HG03095 (cell line): Measurements from ENCODE around the gene DLGAP1.

ENCODE experiments used
- ATAC-seq: cut with Tn5 transposase; IDR thresholded peaks from one replicate; pipeline ENCODE4 v1.9.1; 2021; ENCODE audit warnings: moderate library complexity; ENCODE audit not compliant: unreplicated experiment

The DLGAP1 gene

DNA sequence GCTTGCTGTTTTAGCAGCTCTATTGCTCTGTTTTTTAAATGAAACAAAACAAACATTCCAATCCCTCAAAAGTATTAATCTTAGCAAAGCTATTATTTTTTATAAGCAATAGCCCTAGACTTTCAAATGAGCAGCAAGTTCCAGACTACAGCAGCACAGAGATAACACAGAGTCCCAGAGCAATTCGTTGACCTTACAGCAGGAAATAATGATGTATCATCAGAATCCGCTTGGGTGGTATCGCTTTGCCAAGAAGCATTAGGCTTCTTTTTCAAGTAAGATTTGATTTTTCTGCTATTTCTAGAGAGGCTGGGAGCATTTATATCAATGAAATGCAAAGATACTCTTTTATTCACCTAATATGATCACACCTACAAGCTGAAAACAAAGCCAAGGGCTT is 209.7 kb downstream of the DLGAP1 start:
- no peak for ATAC-seq

DNA sequence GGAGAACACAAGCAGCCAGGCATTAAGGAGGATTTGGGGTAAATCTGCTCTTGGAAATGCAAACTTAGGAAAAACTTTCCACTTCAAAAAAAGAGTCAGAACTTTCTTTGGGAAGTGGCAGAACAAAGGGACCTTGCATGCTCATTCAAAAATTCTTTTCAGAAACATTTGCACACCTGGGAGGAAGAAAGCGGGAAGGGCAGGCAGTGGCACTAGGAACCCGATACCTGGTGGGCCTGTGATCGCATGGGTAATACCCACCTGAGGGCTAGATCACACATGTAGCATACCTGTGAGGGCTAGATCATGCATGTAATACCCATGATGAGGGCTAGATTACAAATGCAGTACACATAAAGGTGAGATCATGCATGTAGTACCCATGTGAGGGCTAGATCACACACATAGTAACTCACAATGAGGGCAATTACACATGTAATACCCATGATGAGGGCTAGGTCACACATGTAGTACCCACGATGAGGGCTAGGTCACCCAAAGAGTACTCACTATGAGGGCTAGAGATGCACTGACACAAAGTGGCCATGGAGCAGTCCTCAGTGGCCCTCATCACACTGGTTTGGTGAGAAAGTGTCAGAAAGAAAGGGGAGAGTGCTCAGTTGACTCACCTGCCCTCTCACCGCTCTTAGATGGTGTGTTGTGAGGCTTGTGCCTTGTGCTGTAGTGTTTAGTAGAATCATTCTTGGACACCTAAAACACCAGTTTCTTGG is 212.5 kb downstream of the DLGAP1 start:
- no peak for ATAC-seq

DNA sequence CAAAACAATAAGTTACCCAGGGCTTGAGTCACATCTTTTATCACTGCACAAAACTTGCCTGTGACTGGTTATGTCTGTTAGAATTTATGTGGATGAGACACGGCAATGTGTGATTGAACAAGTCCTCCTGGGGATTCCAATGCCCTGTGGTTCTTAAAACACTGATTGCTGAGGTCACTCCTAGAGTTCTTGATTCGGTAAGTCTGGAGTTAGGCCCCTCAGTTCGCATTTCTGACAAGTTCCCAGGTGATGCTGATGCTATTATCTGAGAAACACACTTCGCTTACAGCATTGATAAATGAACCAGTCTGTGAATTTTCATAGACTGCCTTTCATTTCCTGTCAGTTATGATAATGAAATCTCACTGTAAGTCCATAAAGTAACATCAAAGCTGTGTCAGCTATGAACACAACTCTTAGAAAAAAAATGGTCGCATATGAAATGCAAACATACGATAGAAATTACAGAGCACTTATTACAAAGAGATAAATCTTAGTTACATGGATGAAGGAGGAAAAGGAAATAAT is 214.0 kb downstream of the DLGAP1 start:
- ATAC-seq = no peak

DNA sequence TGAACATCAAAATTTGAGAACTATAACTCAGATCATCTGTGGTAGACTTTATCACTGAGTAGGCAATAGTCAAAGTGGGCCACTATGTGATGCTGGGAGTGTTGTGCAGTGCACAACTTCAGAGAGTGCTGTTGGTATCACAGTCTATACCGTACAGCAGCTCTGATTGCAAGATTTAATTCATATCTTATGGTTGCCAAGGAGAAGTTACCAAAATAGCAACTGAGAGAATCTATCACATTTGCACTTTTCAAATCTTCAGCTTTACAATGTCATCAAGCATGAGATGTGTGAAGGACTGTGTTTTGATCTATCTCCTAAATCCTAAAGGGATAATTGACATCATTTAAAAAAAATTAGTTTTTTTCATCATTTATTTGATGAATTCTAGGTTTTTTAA is 216.1 kb downstream of the DLGAP1 start:
- no peak for ATAC-seq

DNA sequence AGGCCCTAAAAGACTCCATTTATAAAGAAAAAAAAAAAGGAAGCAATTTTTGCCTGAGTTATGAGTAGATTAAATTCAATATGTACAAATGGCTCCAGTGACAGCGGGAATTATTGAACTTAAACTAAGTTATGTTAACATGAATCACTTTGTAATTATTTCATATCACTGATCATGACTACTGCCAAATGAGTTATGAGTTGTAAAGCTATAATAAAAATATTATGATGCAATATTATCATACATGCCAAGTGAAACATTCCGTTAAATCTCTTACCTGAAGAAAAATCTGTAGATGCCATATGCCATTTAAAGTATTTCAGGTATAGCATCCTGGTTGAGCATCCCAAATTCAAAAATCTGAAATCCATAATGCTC is 217.5 kb downstream of the DLGAP1 start:
- no peak for ATAC-seq

DNA sequence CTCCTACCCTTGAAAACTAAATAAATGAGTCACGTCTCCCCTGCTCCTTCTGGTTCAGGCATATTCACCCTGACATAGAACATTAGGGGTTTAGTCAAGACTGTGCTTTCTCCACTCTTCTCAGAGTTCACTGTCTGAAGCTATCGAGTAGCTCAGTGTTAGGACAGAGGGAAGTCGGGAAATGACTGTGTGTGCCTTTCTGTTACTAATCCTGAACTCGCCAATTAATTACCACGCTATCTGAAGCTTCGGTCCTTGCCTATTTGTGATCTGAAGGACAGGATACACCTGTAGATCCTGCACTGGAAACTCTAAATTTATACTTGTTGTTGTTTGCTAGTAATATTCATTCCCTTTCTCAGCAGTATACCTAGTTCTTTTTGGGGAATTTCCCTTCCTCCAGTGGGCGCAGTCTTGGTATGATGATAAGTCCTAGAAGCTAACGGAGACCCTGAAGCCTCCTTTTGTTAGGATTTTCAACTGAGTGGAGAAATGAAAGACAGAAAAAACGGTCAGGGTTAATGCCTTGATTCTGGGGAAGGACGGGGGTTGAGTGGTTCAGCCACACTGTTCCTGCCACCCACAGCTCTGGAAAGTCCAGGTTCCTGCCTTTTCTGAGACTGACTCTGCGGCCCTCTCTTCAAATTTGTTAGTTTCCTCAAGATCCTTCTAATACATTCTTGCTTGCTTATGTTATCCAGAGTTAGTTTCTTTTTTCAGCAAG is 218.0 kb downstream of the DLGAP1 start:
- ATAC-seq = no peak

DNA sequence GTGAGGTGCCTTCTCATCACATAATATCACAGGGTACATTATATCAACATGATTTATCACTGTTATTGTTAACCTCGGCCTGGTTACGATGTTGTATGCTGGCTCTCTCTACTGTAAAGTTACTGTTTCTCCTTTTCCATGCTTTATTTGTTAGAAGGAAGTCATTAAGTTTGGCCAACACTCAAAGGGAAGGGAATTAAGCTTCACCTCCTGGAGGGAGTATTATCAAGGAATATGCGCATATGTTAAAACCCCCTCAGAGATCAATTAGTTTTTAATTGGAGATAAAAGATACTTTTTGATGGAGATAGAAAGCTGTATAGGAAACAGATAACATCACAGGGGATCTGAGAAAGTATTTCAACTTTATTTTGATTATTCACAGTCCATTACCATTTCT is 221.6 kb downstream of the DLGAP1 start:
- ATAC-seq = no peak

DNA sequence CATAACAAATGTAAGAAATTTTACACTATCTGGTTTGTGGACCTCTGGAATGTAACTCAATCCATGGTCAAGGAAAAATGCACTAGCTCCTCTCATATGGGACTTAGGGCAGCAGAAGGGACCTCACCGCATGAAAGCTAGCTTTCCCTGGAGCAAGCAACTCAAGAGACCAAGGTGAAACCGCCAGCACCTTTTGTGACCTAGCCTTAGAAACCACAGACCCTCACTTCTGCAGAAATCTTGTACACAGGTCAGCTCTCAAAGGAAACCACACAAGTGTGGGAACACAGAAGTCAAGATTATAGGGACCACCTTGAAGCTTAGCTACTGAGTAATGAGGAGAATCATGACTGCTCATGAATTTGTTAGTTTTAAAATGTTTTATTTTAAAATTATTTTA is 222.5 kb downstream of the DLGAP1 start:
- peak; percentile 37 for ATAC-seq

DNA sequence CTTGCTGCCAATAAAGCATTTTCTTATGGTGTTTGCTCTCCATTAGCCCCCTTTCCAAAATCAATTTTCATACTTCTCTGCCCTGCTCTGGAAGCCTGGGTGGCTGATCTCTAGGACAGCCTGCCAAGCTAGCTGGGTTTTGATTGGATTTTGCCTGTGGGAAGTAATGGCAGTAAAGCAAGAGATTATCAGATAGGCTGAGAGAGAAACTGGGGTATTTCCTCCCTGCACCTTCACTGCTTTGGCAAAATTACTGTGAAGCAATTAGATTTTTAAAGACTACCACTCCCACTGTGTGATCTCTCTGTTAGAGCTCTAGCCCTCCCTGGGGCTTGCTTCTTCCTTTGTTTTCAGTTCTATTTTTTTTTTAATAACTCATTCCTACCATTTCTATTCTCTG is 223.8 kb downstream of the DLGAP1 start:
- no peak for ATAC-seq

DNA sequence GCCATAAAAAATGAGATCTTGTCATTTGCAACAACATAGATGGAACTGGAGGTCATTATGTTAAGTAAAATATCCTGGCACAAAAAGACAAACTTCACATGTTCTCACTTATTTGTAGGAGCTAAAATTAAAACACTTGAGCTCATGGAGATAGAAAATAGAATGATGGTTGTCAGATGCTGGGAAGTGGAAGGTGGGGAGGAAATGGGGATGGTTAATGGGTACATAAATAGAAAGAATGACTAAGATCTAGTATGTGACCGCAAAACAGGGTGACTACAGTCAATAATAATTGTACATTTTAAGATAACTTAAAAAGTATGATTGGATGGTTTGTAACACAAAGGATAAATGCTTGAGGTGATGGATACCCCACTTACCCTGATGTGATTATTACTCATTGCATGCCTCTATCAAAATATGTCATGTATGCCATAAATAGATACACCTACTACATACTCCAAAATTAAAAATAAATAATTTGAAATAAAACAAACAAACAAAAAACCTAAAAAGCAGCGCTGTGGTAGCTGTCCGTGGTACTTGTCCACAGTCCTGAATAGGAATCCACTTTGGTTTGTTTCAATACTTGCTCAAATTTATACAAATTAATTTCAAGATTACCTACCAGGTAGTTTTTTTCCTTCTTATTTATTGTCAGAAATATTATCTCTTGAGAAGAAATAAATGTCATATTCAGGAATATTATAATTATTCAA is 224.5 kb downstream of the DLGAP1 start:
- ATAC-seq = no peak

DNA sequence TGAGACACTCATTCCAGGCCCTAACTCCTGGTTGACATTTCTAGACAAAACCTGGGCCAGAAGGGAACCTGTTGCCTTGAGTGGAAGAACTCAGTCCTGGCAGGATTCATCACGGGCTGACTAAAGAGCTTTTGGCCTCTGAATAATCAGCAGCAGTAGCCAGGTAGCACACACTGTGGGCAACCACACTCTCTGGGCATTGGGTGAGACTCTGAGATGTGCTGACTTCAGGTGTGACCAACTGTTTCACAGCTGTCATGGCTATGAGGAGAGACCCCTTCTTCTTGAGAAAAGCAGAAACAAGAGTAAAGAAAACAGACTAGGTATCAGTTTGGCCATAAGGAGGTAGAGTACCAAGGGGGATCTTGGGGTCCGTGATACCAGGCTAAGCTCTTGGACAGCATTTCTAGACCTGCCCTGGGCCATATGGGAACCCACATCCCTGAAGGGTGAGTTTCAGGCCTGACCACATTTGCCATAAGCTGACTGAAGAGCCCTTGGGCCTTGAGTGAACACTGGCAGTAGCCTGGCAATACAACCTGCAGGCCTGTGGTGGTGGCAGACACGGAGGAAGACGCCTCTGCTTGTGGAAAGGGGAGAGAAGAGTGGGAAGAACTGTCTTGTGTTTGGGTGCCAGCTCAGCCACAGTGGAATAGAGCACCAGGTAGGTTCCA is 230.9 kb downstream of the DLGAP1 start:
- ATAC-seq = no peak

DNA sequence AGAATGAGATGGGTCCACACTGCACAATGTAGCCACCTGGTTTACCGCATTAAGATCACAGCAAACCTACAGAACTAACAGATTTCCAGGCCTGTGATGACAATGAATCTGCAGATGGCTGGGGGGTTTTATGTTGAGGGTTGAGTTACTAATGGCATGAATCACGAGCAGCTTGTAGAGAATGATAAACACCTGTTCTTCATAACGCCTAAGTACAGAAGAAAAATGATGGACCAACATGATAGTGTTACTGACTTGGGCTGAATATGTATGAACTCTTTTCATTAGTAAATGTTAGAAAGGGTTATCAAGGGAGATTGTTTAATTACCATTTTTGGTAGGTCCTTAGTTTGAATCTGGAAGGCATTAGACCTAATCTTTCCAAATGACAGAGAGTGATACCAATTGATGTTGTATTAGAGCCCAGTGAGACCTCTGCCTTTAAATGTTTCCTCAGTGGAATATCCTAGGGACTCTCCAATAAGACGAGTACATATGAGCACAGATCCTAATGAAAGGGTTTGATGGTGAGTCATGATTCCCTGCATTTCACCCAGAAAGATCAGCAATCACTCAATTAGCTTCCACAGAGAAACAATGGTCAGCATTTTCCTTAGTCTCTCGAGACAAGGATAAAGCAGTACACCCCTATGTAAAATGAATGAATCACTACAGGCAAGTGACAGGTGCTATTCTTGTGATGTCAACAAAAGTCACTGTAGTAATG is 243.8 kb downstream of the DLGAP1 start:
- no peak for ATAC-seq

DNA sequence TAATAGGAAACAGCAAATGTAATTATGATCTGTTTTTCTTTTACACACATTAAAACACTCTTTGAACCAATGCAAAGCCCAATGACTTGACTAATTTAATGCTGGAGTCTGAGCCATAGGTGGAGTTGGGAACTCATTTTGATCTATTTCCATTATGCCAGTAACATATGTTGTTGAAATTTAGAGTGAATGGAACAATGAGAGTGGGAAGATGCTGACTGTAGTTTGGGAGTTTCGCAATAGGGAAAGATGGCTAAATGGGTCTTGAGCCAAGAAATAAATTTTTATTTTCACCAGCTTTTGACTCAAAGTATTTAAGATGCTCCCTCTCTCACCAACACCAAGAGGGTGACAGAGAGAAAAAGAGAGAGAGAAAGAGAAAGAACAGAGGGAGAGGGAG is 246.7 kb downstream of the DLGAP1 start:
- no peak for ATAC-seq

DNA sequence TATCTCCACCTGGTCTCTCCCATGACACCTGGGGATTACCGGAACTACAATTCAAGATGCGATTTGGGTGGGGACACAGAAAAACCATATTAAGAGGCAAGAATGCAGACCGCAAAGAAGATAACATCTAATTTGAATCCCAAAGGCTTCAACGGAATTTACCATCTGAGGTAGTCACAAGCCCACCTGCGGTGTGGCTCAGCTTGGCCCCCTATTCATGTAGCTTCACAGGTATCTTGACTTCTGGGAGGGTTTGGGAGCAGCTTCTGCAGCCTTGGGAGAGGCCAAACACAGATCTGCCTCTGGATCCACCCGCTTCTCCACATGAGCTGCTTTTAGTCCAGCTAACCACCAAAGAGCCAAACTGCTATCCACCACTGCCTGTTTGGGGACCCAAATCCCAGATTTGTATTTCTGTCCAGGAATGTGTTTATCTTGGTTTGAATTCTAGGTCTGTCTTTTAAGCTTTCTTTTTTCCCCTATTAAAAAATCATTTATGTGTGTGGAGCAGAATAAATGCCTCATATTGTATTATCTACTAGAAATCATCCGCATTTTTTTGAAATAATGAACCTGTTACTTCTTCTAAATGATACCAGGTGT is 247.6 kb downstream of the DLGAP1 start:
- no peak for ATAC-seq

DNA sequence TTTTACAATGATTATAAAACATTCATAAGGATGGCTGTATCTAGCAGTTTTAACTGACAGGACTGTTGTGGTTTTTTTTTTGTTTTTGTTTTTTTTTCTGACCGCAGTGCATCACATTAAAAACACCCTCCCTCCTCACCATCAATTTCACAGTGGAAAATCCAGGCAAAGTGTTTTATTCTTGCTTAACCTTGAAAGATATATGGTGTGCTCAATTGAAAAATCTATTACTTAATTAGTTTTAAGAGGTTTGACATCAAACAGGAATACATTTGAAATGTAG is 250.7 kb downstream of the DLGAP1 start:
- no peak for ATAC-seq

DNA sequence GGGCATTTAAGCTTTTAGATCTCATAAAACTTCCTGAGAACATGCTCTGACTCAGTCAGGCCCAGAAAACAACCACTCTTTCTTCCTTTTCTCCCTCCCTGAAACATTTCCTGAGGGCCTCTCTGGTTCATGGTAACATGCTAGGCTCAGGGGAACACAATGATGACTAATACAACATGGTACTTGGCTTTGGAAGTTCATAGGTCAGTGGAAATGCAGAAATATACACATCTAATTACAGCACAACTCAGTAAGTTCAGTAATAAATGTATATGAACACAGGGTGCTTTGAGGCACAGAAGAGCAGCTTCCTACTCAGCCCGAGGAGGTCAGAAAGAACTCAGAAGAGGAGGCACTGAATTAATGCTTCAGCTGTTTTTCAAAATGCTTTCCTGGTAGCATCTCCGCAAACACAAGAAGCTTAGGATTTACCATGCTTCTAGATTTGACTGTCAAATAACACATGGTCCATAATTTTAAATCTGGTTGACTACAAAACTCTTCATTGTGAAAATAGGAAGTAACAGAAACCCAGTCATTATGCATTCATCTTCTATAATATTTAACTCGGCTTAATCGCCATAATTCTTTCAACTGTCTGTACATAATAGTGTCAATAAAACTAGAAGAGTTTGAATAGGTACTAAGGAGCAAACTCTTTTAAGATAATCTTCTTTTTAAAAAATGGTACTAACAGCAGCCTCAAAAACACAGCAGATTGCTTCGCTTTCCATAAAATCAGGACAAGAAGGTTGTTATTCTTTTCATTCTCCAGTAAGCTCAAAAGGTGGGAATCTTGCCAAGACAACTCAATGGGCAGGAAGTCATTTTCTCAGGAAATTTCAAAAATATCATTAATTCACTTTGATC is 251.3 kb downstream of the DLGAP1 start:
- no peak for ATAC-seq

DNA sequence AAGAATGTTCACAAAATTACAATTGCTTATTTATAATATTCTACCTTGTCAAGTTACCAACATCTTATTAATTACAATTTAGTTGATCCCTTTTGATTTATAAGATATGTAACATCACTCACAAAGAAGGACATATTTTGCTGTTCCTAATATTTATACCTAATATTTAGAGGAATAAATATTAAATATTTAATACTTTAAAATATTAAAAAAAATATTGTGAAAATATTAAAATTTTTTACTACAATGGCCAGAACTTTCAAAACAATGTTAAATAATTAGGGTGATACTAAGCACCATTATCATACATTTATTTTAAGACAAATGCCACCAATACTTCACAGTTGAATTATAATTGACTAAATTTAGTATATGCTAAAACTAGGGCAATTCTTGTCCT is 254.7 kb downstream of the DLGAP1 start:
- no peak for ATAC-seq

DNA sequence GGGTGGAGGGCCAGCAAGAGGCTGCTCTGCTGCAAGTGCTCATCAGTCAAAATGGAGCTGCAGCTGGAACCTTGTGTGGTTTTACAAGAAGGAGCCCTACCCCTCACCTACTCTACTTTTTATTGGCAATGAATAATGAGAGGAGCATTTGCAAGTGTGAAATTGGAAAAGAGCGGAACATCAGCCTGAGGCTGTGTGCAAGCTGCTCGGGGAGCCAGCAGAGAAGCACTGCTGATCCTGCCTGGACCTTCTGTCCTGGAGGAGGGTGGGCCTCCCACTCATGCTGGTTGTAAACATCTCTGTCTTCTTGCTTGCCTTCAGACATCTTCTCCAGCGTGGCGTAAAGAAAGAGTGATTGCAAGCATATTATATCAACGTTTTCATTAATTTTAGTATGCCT is 256.2 kb downstream of the DLGAP1 start:
- no peak for ATAC-seq

DNA sequence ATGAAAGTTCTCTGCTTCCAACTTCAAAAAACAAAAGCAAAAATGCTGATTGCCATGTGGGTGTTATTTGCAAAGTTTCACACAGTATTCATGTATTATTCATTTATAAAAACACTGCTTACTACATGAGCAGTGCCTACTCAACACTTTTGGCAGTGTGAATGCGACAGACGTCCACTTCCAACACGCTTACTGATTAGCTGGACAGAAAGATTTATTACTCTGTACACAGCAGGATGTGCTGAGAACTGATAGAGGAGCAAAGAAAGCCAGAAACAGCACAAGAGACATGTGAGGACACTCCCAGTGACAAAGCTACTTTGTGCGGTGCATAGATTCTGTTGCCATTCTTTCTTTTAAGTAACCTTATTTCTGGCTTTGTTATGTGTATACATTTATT is 258.8 kb downstream of the DLGAP1 start:
- ATAC-seq = no peak

DNA sequence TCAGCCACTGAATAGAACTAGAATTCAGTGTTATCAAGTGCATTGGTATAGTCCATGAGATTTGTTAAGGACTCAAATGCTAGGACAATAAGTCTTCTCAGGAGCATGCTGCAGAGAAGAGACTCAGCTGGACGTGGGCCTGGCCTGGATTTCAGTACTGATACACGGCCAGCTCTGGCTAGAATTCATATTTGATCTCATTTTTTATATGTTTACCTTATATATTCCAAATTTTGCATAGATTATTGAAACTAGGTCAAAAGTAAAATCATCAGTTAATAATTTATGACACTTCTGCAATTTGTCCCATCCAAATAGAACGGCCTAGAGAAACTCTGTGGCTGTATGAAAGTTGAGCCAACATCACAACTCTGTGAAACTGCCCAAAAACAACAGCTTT is 262.0 kb downstream of the DLGAP1 start:
- ATAC-seq = no peak
